Measurements from ENCODE around the gene AHCTF1.
"Not testable (repeated sequence)": the region's sequence is repeated elsewhere in the genome, so short reads cannot be mapped to it uniquely, and the experiment has no call there.

The AHCTF1 gene

GRCh38 chr1:246860401-246860800 lies 71.3 kb downstream of the AHCTF1 start:
- H3K27ac ChIP-seq = no peak overlapping the region
- TF ChIP-seq CTCF (IDR thresholded peaks at IDR 0.05) = no peak
- DNase-seq (ENCODE audit: low spot score) = no peak
- no peak overlapping the region for H3K4me3 ChIP-seq

- H3K4me3 ChIP-seq = no peak overlapping the region
- H3K27ac ChIP-seq = no peak overlapping the region
- no peak for TF ChIP-seq CTCF (IDR thresholded peaks at IDR 0.05)
- no peak for DNase-seq (ENCODE audit: low spot score)
These were observed 75.4 kb downstream of the AHCTF1 start for GRCh38 chr1:246856371-246856770.

- peak overlapping the region in 1 of 2 donors; percentile 9 for H3K27ac ChIP-seq
- DNase-seq (ENCODE audit: low spot score); H3K4me3 ChIP-seq: not testable (repeated sequence)
These were observed 81.1 kb downstream of the AHCTF1 start for GRCh38 chr1:246850640-246851039.

- Histone ChIP-seq H3K27ac (no peak overlapping the region), H3K4me3 (no peak overlapping the region)
- no peak for TF ChIP-seq CTCF (IDR thresholded peaks at IDR 0.05)
- DNase-seq (ENCODE audit: low spot score) = no peak
These were observed 87.9 kb downstream of the AHCTF1 start for GRCh38 chr1:246843876-246844275.

- H3K27ac ChIP-seq; H3K4me3 ChIP-seq; DNase-seq (ENCODE audit: low spot score): not testable (repeated sequence)
These were observed 91.0 kb downstream of the AHCTF1 start for GRCh38 chr1:246840761-246841160.

- no peak for TF ChIP-seq CTCF (IDR thresholded peaks at IDR 0.05)
- DNase-seq (ENCODE audit: low spot score) = no peak
- no peak overlapping the region for H3K27ac ChIP-seq
- no peak overlapping the region for H3K4me3 ChIP-seq
These were observed 93.7 kb downstream of the AHCTF1 start for GRCh38 chr1:246838118-246838456.

GRCh38 chr1:246837418-246838117 lies 94.2 kb downstream of the AHCTF1 start:
- TF ChIP-seq CTCF (IDR thresholded peaks at IDR 0.05) = no peak
- Histone ChIP-seq H3K4me3 (no peak overlapping the region), H3K27ac (no peak overlapping the region)
- DNase-seq (ENCODE audit: low spot score) = no peak

- no peak overlapping the region for H3K4me3 ChIP-seq
- no peak overlapping the region for H3K27ac ChIP-seq
- TF ChIP-seq CTCF (IDR thresholded peaks at IDR 0.05) = no peak
- DNase-seq (ENCODE audit: low spot score) = no peak
These were observed 95.4 kb downstream of the AHCTF1 start for GRCh38 chr1:246836209-246836966.
